Psoas muscle (tissue), 8 donors: ENCODE data around the gene ATOSA. TPM values are rescaled to one million over a fixed set of nuclear protein-coding genes. Genes with fewer than 3 reads are reported as not detected.

Experiments
- ATAC-seq, 4 donors: fragments of 200-7000 bp; cut with Tn5 transposase; one replicate each; pipeline ENCODE4 v1.9.1; 2020; ENCODE audit warnings: moderate library complexity in 3 of 4, mild to moderate bottlenecking in 2 of 4
- DNase-seq, 2 donors: peaks; one replicate each; pipeline ENCODE4 v3.0.0-alpha.2; 2020
- H3K27ac ChIP-seq: fragments of 200-600 bp; one replicate; pipeline ENCODE4 v1.8.0; 2022
- H3K27me3 ChIP-seq, 3 donors: fragments of 200-600 bp in 1 of 3; one replicate each; pipeline versions ENCODE4 v1.6.1 to v1.8.0; 2013 to 2022; ENCODE audit warnings: low read length in 2 of 3, mild to moderate bottlenecking in 2 of 3, moderate library complexity in 1 of 3; ENCODE audit not compliant: insufficient read depth in 3 of 3
- H3K36me3 ChIP-seq, 2 donors: fragments of 200-600 bp in 1 of 2; one replicate each; pipeline versions ENCODE4 v1.6.1 to v1.8.0; 2013 to 2022; ENCODE audit warnings: low read depth in 1 of 2, mild to moderate bottlenecking in 1 of 2, moderate library complexity in 1 of 2; ENCODE audit not compliant: insufficient read depth in 1 of 2
- H3K4me1 ChIP-seq: fragments of 200-600 bp; one replicate; pipeline ENCODE4 v1.8.0; 2022
- H3K4me3 ChIP-seq: fragments of 200-600 bp; one replicate; pipeline ENCODE4 v1.8.0; 2022; ENCODE audit warnings: mild to moderate bottlenecking
- H3K9me3 ChIP-seq: fragments of 200-600 bp; one replicate; pipeline ENCODE4 v1.8.0; 2022
- WGBS, 3 donors: extraction: QIAGEN DNeasy Blood & Tissue Kit; methylation state at CpG; one replicate each; pipeline versions ENCODE4 v1.1.6 to v1.1.7; 2013; 5-methylcytosine and 5-hydroxymethylcytosine counted together
- intact Hi-C, 2 donors: fragments of 100-400 bp; cut with DNase I; formaldehyde crosslinking; loops; one replicate each; pipeline versions ENCODE4 v1.11.0 to v1.14.2; 2022
- polyA plus RNA-seq, 3 donors: library from polyadenylated mRNA; stranded (reverse); fragments of 200-250 nt; gene quantifications; one replicate each; pipeline ENCODE4 v1.2.3, GENCODE V29; 2013
- total RNA-seq, 4 donors: library from RNA; stranded (reverse); fragmentation: NEBNext Ultra II Directional in 2 of 4; extraction: Animal tissue kit (Norgen Biotek cat#: 25700) in 2 of 4; gene quantifications; one replicate each; pipeline versions ENCODE4 v1.2.1 to v1.2.4, GENCODE V29; 2021 to 2023
- TF ChIP-seq, protein P1 (sequence below): fragments of 200-600 bp; IDR thresholded peaks from one replicate; pipeline ENCODE4 v1.8.0; 2022; ENCODE audit warnings: antibody characterized with exemption
- donor health status: healthy with polysubstance abuse.
- donor health status: DM: no; HTN: no; CAD: no; lungs with moderate emphysema.
- donor health status: Bipolar disorder and iron deficiency.
- donor health status: healthy.
- donor health status: DM: yes; HTN: yes; CAD: no.
- donor health status: DM: no; HTN: no; CAD: no.
- donor health status: DM: no; HTN: no; CAD: no.
- donor health status: DM: yes; HTN: yes; CAD: no.

The ATOSA gene
- total and polyA plus RNA-seq, 7 donors: 9.8 to 129 (median 60.3) TPM

DNA sequence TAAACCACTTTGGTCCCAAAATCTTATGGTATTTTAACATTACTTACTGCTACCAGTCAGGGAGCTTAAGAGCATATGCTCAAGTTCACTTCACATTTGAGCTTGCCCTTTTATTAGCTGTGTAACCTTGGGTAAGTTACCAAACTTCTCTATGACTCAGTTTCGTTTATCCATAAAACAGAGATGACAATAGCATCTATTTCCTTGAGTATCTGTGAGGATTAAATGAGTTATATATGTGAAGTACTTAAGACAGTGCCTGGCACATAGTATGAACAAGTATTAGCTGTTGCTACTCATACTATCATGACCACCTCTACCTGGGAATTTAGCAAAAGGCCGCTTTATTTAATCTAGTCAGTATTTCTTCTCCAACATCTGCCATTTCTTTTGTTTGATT, 5.9 kb downstream of the ATOSA start:
- DNase-seq (no peak), ATAC-seq (peak in 1 of 4 donors; percentile 30)
- H3K27me3 ChIP-seq: no peaks in the 10 kb centered on the region
- WGBS, 3 donors: 62 to 71% (median 63%) methylated on average over 2 of the region's 2 CpGs
- TF ChIP-seq, protein P1, sequence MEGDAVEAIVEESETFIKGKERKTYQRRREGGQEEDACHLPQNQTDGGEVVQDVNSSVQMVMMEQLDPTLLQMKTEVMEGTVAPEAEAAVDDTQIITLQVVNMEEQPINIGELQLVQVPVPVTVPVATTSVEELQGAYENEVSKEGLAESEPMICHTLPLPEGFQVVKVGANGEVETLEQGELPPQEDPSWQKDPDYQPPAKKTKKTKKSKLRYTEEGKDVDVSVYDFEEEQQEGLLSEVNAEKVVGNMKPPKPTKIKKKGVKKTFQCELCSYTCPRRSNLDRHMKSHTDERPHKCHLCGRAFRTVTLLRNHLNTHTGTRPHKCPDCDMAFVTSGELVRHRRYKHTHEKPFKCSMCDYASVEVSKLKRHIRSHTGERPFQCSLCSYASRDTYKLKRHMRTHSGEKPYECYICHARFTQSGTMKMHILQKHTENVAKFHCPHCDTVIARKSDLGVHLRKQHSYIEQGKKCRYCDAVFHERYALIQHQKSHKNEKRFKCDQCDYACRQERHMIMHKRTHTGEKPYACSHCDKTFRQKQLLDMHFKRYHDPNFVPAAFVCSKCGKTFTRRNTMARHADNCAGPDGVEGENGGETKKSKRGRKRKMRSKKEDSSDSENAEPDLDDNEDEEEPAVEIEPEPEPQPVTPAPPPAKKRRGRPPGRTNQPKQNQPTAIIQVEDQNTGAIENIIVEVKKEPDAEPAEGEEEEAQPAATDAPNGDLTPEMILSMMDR: no peak
- peak overlapping the region; percentile 8 for H3K4me3 ChIP-seq
- no peaks in the 10 kb centered on the region for H3K9me3 ChIP-seq
- intact Hi-C loops: no loop called here
- peaks cover 0 to 92% of the 10 kb centered on the region in 2 donors for H3K36me3 ChIP-seq
- H3K4me1 ChIP-seq: peaks cover 53% of the 10 kb centered on the region
- H3K27ac ChIP-seq: peak overlapping the region; percentile 3

DNA sequence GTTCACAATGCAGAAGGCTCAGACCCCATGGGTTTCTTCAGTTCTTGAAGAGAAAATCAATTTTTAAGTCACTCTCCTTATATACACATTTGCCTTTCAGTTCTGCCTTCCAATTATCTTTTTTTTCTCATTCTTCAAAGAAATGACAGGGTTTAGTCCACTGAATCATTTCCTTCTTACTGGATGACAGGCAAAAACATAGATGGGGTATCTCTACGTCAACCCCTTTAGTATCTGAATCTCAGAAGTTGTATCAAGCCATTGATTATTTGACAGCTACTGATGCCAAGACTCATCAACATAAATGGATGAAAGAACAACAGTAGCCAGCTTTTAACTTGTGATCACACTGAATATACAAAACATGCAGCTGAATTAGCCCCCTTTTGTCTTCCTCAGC, 6.5 kb downstream of the ATOSA start:
- intact Hi-C loops: no loop called here

DNA sequence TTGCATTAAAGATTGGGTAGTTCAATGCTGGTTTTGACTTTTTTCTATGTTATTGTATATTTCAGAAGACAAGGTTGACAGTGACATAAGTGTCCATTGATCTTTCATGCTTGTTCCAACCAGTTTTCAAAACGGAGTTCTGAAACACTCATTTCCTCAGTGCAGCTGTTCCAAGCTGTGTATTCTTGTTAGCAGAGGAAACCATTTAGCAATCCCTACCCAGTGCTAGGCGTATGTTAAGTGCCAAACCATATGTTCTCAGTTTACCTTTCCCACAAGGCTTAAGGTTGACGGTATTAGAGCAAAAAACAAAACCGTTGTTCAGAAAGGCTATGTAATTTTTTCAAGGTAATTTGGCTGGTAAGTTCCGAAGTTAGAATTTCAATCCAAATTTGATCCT, 9.1 kb downstream of the ATOSA start:
- H3K4me1 ChIP-seq: peaks cover 56% of the 10 kb centered on the region
- H3K4me3 ChIP-seq: no peak overlapping the region
- WGBS, 3 donors: 48 to 60% (median 54%) methylated on average over 5 of the region's 5 CpGs
- H3K9me3 ChIP-seq: no peaks in the 10 kb centered on the region
- ATAC-seq (peak in 1 of 4 donors; percentile 41), DNase-seq (no peak)
- TF ChIP-seq, protein P1: no peak
- H3K27me3 ChIP-seq: no peaks in the 10 kb centered on the region
- H3K27ac ChIP-seq: peak overlapping the region; percentile 24
- intact Hi-C loops: no loop called here
- peaks cover 3 to 100% of the 10 kb centered on the region in 2 donors for H3K36me3 ChIP-seq

More for the DNA sequence above, 6.5 kb downstream of the ATOSA start:
- Histone ChIP-seq H3K27me3 (no peaks in the 10 kb centered on the region), H3K4me1 (peaks cover 60% of the 10 kb centered on the region), H3K4me3 (no peak overlapping the region), H3K9me3 (no peaks in the 10 kb centered on the region), H3K36me3 (peaks cover 2 to 98% of the 10 kb centered on the region in 2 donors), H3K27ac (peak overlapping the region; percentile 3)
- TF ChIP-seq, protein P1: no peak
- ATAC-seq: no peak
- no peak for DNase-seq
- WGBS, 3 donors: 88 to 90% (median 90%) methylated on average over 1 of the region's 1 CpG

DNA sequence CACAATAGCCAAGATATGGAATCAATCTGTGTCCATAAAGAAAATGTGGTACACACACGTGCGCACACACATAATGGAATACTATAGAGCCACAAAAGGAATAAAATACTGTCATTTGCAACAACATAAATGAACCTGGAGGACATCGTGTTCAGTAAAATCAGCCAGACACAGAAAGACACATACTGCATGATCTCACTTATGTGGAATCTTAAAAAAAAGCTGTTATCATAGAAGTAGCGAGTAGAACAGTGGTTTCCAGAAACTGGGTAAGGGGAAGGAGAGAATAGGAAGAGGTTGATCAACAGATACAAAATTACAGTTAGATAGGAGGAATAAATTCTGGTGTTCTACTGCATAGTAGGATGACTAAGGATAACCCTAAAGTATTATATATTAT, 11.1 kb downstream of the ATOSA start:
- H3K27me3 ChIP-seq: no peaks in the 10 kb centered on the region
- no peak overlapping the region for H3K4me3 ChIP-seq
- intact Hi-C loops: no loop called here
- peaks cover 10 to 100% of the 10 kb centered on the region in 2 donors for H3K36me3 ChIP-seq
- DNase-seq: no peak
- TF ChIP-seq, protein P1: no peak
- H3K27ac ChIP-seq: peak overlapping the region; percentile 14
- H3K9me3 ChIP-seq: no peaks in the 10 kb centered on the region
- H3K4me1 ChIP-seq: peaks cover 44% of the 10 kb centered on the region
- peak in 1 of 4 donors; percentile 13 for ATAC-seq
- 70 to 81% (median 76%) methylated on average over 4 of the region's 4 CpGs for WGBS, 3 donors

DNA sequence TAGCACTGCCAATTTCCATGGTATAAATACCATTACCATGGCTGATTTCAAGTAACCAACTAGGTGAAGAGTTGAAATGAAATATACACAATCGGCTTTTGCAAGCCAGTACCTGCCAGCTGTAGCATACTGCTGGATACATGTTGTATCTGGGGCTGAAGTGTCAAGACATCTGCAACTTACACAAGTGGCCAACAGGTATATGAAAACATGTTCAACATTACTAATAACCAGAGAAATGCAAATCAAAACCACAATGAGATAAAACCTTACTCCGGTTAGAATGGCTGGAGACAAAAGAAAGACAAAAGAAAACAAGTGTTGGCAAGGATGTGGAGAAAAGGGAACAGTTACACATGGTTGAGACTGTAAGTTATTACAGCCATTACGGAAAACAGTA, 11.6 kb downstream of the ATOSA start:
- peak overlapping the region; percentile 14 for H3K27ac ChIP-seq
- peaks cover 10 to 100% of the 10 kb centered on the region in 2 donors for H3K36me3 ChIP-seq
- TF ChIP-seq, protein P1: no peak
- H3K4me1 ChIP-seq: peaks cover 48% of the 10 kb centered on the region
- H3K4me3 ChIP-seq: no peak overlapping the region
- intact Hi-C loops: no loop called here
- DNase-seq (no peak), ATAC-seq (peak in 2 of 4 donors; percentile 33 to 48)
- no peaks in the 10 kb centered on the region for H3K9me3 ChIP-seq
- WGBS, 3 donors: 74 to 79% (median 77%) methylated on average over 3 of the region's 3 CpGs
- no peaks in the 10 kb centered on the region for H3K27me3 ChIP-seq
